HEK293T (cell line): ENCODE measurements around the gene CCND2.
A peak's percentile ranks its signal among the peaks of the same experiment; 100 is the strongest.

Source experiments
- CTCF ChIA-PET: fragments of 350-600 bp; formaldehyde crosslinking; extraction: SDS; loops from one replicate; lab custom pipeline; 2021; ENCODE audit warnings: antibody characterized with exemption, inconsistent platforms; lab: Yijun Ruan, JAX
- POLR2A ChIA-PET: fragments of 350-600 bp; formaldehyde crosslinking; extraction: SDS; loops from one replicate; lab custom pipeline; 2020; ENCODE audit warnings: antibody characterized with exemption, inconsistent platforms; lab: Yijun Ruan, JAX
- DNase-seq: peaks from one replicate; pipeline ENCODE4 v3.0.0; 2012; ENCODE audit warnings: mixed read lengths; ENCODE audit errors: extremely low spot score
- ARNT ChIP-seq: fragments of 450-650 bp; IDR thresholded peaks from 2 replicates; pipeline ENCODE4 v1.6.1; 2017; ENCODE audit warnings: mild to moderate bottlenecking
- BHLHE40 ChIP-seq: fragments of 450-650 bp; IDR thresholded peaks from 2 replicates; pipeline ENCODE4 v1.6.1; 2016; ENCODE audit warnings: mild to moderate bottlenecking, moderate library complexity, borderline replicate concordance
- CTBP1 ChIP-seq: fragments of 450-650 bp; IDR thresholded peaks from 2 replicates; pipeline ENCODE4 v1.6.1; 2016; ENCODE audit warnings: borderline replicate concordance
- ELF4 ChIP-seq: fragments of 450-650 bp; IDR thresholded peaks from 2 replicates; pipeline ENCODE4 v1.6.1; 2017; ENCODE audit warnings: antibody characterized with exemption
- FOXA1 ChIP-seq: fragments of 450-650 bp; IDR thresholded peaks from 2 replicates; pipeline ENCODE4 v1.6.1; 2016; ENCODE audit warnings: mild to moderate bottlenecking
- FOXK2 ChIP-seq: fragments of 450-650 bp; IDR thresholded peaks from 2 replicates; pipeline ENCODE4 v1.6.1; 2016; ENCODE audit warnings: mild to moderate bottlenecking
- FOXM1 ChIP-seq: fragments of 450-650 bp; IDR thresholded peaks from 2 replicates; pipeline ENCODE4 v1.6.1; 2017; ENCODE audit warnings: mild to moderate bottlenecking, borderline replicate concordance
- HDGF ChIP-seq: fragments of 450-650 bp; IDR thresholded peaks from 2 replicates; pipeline ENCODE4 v1.6.1; 2017; ENCODE audit warnings: antibody characterized with exemption, borderline replicate concordance
- L3MBTL2 ChIP-seq: fragments of 450-650 bp; conservative IDR thresholded peaks from 2 replicates; pipeline ENCODE4 v1.6.1; 2016; ENCODE audit warnings: mild to moderate bottlenecking
- LEF1 ChIP-seq: fragments of 450-650 bp; IDR thresholded peaks from 2 replicates; pipeline ENCODE4 v1.6.1; 2017; ENCODE audit warnings: mild to moderate bottlenecking, borderline replicate concordance
- NFRKB ChIP-seq: fragments of 450-650 bp; IDR thresholded peaks from 2 replicates; pipeline ENCODE4 v1.6.1; 2016; ENCODE audit warnings: mild to moderate bottlenecking, moderate library complexity
- PKNOX1 ChIP-seq: fragments of 450-650 bp; IDR thresholded peaks from 2 replicates; pipeline ENCODE4 v1.6.1; 2016
- SP1 ChIP-seq: fragments of 450-650 bp; IDR thresholded peaks from 2 replicates; pipeline ENCODE4 v1.6.1; 2017
- TARDBP ChIP-seq: fragments of 450-650 bp; IDR thresholded peaks from 2 replicates; pipeline ENCODE4 v1.6.1; 2016
- ZNF384 ChIP-seq: fragments of 450-650 bp; IDR thresholded peaks from 2 replicates; pipeline ENCODE4 v1.6.1; 2016

Gene CCND2

GRCh38 chr12:4261655-4262054 lies 11.9 kb upstream of the CCND2 start:
- CTCF ChIA-PET: no interaction called here
- POLR2A ChIA-PET: no interaction called here
- no peak for TF ChIP-seq FOXK2
- no peak for TF ChIP-seq ARNT
- TF ChIP-seq CTBP1: no peak
- TF ChIP-seq ELF4: no peak
- no peak for TF ChIP-seq L3MBTL2
- no peak for TF ChIP-seq NFRKB
- TF ChIP-seq ZNF384: no peak
- no peak for TF ChIP-seq BHLHE40

GRCh38 chr12:4265280-4265679 lies 8.3 kb upstream of the CCND2 start:
- TF ChIP-seq HDGF (no peak), SP1 (no peak)
- POLR2A ChIA-PET: no interaction called here
- DNase-seq: no peak
- CTCF ChIA-PET: no interaction called here

More at GRCh38 chr12:4261655-4262054, 11.9 kb upstream of the CCND2 start:
- no peak for DNase-seq

- no peak for TF ChIP-seq BHLHE40
- no peak for TF ChIP-seq FOXM1
- TF ChIP-seq ELF4: no peak
- no peak for TF ChIP-seq ZNF384
- TF ChIP-seq SP1: no peak
- TF ChIP-seq PKNOX1: no peak
- no peak for TF ChIP-seq FOXA1
- no peak for TF ChIP-seq TARDBP
- TF ChIP-seq HDGF: no peak
- TF ChIP-seq LEF1: no peak
- no peak for TF ChIP-seq FOXK2
- no peak for TF ChIP-seq NFRKB
- no peak for TF ChIP-seq ARNT
- DNase-seq: no peak
- ChIA-PET POLR2A (no interaction called here), CTCF (no interaction called here)
Measured at GRCh38 chr12:4266990-4267389, 6.6 kb upstream of the CCND2 start.

GRCh38 chr12:4267704-4268328 lies 5.7 kb upstream of the CCND2 start:
- no peak for DNase-seq
- ChIA-PET CTCF (interaction anchor here (1.2 kb wide), 1 partner anchor 9 kb away, joined by 6 read pairs; no protein-coding TSS in a partner anchor), POLR2A (no interaction called here)
- TF ChIP-seq SP1 (no peak), PKNOX1 (no peak), L3MBTL2 (no peak), HDGF (no peak)

- CTCF ChIA-PET: interaction anchor here (1.2 kb wide), 1 partner anchor 8 kb away, joined by 6 read pairs; no protein-coding TSS in a partner anchor
- POLR2A ChIA-PET: interaction anchor here (1.5 kb wide), 1 partner anchor 18 kb away, joined by 3 read pairs; no protein-coding TSS in a partner anchor
- no peak for TF ChIP-seq FOXK2
- no peak for DNase-seq
Measured at GRCh38 chr12:4268329-4269181, 5.0 kb upstream of the CCND2 start.

- peak; percentile 82 for TF ChIP-seq ZNF384
- no peak for TF ChIP-seq HDGF
- TF ChIP-seq L3MBTL2: peak; percentile 53; the same call in 1 of the 2 replicates
- CTCF ChIA-PET: no interaction called here
- POLR2A ChIA-PET: interaction anchor here (1.5 kb wide), 1 partner anchor 19 kb away, joined by 3 read pairs; no protein-coding TSS in a partner anchor
- DNase-seq: peak; percentile 56
Measured at GRCh38 chr12:4269279-4269991, 4.1 kb upstream of the CCND2 start.
